Urinary bladder (tissue), 4 donors: ENCODE data around the gene TMC1. TPM values are rescaled to one million over a fixed set of nuclear protein-coding genes. Genes with fewer than 3 reads are reported as not detected.
A peak's percentile ranks its signal among the peaks of the same experiment; 100 is the strongest.
"Not testable (repeated sequence)": the region's sequence is repeated elsewhere in the genome, so short reads cannot be mapped to it uniquely, and the experiment has no call there.

ENCODE experiments used
- DNase-seq: peaks from one replicate; pipeline ENCODE4 v3.0.0-alpha.2; 2015; ENCODE audit errors: extremely low spot score
- H3K27ac ChIP-seq: one replicate; pipeline ENCODE4 v1.5.1; 2013; ENCODE audit warnings: low read depth, mild to moderate bottlenecking, moderate library complexity
- H3K36me3 ChIP-seq: one replicate; pipeline ENCODE4 v1.6.1; 2013; ENCODE audit warnings: mild to moderate bottlenecking, moderate library complexity; ENCODE audit not compliant: insufficient read depth
- H3K4me1 ChIP-seq: one replicate; pipeline ENCODE4 v1.6.1; 2013; ENCODE audit warnings: mild to moderate bottlenecking, moderate library complexity; ENCODE audit not compliant: insufficient read depth
- H3K4me3 ChIP-seq: one replicate; pipeline ENCODE4 v1.5.1; 2013; ENCODE audit warnings: low read depth, low read length
- WGBS: extraction: QIAGEN DNeasy Blood & Tissue Kit; methylation state at CpG from one replicate; pipeline ENCODE4 v1.1.7; 2013; 5-methylcytosine and 5-hydroxymethylcytosine counted together
- polyA plus RNA-seq: library from polyadenylated mRNA; stranded (reverse); fragments of 200-250 nt; gene quantifications from one replicate; pipeline ENCODE4 v1.2.3, GENCODE V29; 2013
- total RNA-seq: library from RNA; depleted of rRNA; stranded (reverse); fragments of >200 nt; gene quantifications from one replicate; pipeline ENCODE4 v1.2.3, GENCODE V29; 2014
- donor health status: healthy with polysubstance abuse.
- donor health status: healthy.

TMC1 gene
- total RNA-seq (1.9 TPM), polyA plus RNA-seq (0.66 TPM)

DNA sequence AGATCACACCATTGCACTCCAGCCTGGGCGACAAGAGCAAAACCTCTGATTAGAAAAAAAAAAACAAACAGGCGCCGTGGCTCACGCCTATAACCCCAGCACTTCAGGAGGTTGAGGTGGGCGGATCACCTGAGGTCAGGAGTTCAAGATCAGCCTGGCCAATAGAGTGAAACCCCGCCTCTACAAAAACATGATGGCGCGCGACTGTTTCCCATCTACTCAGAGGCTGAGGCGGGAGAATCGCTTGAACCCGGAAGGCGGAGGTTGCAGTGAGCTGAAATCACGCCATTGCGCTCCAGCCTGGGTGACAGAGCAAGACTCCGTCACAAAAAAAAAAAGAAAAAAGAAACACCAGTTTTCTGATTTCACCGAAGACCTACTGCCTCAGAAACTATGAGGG lies at the start of gene TMC1:
TSS of gene TMC1 (plus strand) at position 193 of the 400 bp plus-strand sequence. CDS start 127,041 bp downstream, outside the sequence.
- not testable (repeated sequence) for H3K4me1 ChIP-seq, H3K27ac ChIP-seq, H3K4me3 ChIP-seq, H3K36me3 ChIP-seq, DNase-seq
- WGBS = 98% methylated on average over 17 of the region's 17 CpGs

DNA sequence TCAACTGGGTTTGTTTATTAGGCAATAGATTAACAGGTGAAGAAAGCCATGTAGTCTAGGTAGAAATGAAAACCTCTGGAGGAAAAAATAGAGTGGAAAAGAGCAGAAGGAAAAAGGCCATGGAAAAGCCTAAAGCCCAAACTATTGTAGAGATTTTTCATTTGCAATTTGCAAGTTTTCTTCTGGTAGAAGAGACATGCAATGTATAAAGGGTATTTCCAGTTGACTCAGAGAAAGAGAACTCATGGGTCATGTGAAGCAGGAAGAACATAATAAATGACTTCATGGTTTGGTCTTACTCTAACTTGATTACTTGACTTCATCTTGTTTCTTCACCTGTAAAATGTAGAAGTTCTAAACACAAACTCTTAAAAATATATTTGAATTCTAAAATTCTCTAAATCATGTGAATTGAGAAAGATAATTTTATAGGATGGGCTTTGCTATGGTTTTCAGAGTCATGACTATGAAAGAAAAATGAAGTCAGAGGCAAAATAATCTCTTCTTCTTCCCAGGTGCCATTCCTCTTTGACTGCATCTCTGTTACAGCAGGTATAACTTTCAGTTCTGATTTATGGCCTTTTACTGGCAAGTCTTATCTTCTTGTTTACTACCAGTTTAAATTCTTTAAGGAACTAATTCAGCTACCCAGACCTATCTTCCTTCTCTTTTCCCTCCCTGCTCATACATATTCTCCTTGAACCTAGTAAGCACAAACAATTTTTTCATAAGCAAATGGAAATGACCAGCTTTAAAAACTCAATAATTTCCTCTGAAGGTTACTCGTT lies 47.7 kb upstream of the TMC1 start:
- DNase-seq = no peak
- Histone ChIP-seq H3K4me3 (no peak overlapping the region), H3K4me1 (peaks cover 1% of the 10 kb centered on the region), H3K36me3 (no peaks in the 10 kb centered on the region), H3K27ac (no peak overlapping the region)
- 63% methylated on average over 1 of the region's 1 CpG for WGBS

DNA sequence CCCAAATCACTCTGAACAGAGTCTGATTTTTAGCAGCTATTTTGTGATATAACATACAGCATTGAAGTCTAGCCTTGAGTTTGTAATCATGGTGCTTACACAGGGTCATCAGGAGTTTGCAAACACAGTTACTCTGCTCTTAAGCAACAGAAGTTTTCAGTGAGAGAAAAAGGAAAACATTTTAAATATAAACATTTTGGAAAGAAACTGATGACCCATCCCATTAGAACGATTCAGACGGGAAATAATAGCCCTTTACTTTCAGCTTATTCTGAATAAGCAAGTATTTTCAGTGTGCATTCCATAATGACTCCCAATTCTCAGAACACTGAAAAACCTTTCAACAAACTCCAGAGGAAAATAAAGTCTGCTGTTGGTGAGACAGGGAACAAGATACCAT lies 46.7 kb upstream of the TMC1 start:
- Histone ChIP-seq H3K36me3 (no peaks in the 10 kb centered on the region), H3K4me1 (peaks cover 1% of the 10 kb centered on the region), H3K4me3 (no peak overlapping the region), H3K27ac (no peak overlapping the region)
- WGBS = 59% methylated on average over 2 of the region's 2 CpGs
- DNase-seq = no peak

DNA sequence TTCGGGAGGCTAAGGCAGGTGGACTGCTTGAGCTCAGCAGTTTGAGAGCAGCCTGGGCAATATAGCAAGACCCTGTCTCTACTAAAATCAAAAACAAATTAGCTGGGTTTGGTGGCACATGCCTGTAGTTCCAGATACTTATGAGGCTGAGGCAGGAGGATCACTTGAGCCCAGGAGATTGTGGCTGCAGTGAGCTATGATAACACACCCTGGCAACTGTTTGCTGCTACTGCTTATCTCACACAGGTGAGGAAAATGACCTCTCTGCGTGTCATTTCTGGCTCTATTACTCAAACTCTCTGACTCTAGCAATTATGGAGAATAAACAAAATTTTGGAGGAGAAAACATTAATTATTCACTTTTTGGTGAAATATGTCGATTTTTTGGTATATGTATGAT lies 45.3 kb upstream of the TMC1 start:
- no peak overlapping the region for H3K27ac ChIP-seq
- no peaks in the 10 kb centered on the region for H3K36me3 ChIP-seq
- H3K4me1 ChIP-seq = peaks cover 1% of the 10 kb centered on the region
- DNase-seq = no peak
- 93% methylated on average over 3 of the region's 3 CpGs for WGBS
- no peak overlapping the region for H3K4me3 ChIP-seq

DNA sequence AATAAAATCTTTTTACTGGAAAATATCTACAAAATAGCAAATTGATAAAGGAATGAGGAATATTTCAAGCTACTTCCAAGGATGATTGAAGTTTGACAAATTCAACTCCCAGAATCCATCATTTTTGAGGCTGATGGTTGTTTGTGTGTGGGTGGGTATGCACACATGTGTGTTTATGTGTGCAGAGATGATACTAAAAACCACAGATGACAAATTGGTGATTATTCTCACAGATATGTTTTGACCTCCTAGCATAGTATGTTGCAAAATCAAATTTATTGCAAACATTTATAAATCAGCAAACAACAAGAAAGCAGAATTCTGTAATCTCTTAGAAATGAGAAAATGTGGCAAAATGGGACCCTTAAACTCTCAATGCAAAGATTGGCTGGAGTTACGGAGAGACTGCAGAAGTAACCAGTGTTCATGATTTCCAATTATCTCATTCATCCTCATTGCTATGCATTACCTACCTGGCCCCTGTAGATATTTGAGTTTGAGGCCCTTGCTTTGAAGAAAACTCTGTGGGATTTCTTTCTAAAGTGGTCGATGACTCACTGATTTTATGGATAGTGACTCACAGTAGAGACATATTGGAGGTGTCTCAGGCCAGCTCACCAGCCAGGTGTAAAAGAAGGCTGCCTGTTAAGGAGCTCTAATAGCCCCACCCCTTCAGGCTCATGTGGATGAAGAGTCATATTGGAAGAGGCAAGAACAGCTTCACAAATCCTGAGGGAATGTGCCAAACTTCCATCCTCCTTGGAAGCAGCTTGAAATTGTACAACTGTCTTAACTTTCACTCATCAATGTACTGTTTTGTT lies 44.6 kb upstream of the TMC1 start:
- Histone ChIP-seq H3K4me1 (peaks cover 1% of the 10 kb centered on the region), H3K36me3 (no peaks in the 10 kb centered on the region), H3K4me3 (no peak overlapping the region), H3K27ac (no peak overlapping the region)
- 72% methylated on average over 2 of the region's 2 CpGs for WGBS
- DNase-seq = no peak

DNA sequence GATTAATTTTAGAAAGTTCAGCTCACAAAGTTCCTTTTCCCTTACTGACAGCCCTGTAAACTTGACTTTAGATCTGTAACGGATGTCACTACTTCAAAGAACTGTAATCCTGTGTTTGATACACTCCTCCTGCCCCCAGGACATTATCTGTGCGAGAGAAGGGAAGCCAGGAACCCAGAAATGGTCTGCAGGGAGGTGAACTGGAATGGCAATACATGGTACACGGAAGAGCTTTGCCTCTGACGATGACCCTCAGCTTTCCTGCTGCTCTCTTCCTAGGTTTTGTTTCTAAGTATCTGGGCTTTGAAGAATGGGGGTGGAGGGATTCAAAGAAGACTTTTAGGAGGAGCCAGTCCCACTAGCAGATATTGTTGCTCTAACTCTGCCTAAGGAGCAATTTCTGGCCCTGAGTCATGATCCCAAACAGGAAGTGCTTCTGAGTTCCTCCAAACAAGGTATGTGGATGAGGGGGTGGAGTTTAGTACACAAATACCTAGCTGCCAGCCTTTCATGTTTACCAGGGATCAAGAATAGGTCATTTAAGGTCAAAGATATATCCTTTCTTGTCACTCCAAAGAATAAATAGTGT lies 43.4 kb upstream of the TMC1 start:
- Histone ChIP-seq H3K36me3 (no peaks in the 10 kb centered on the region), H3K27ac (peak overlapping the region; percentile 87), H3K4me1 (peaks cover 1% of the 10 kb centered on the region), H3K4me3 (no peak overlapping the region)
- 31% methylated on average over 4 of the region's 4 CpGs for WGBS
- DNase-seq = no peak

DNA sequence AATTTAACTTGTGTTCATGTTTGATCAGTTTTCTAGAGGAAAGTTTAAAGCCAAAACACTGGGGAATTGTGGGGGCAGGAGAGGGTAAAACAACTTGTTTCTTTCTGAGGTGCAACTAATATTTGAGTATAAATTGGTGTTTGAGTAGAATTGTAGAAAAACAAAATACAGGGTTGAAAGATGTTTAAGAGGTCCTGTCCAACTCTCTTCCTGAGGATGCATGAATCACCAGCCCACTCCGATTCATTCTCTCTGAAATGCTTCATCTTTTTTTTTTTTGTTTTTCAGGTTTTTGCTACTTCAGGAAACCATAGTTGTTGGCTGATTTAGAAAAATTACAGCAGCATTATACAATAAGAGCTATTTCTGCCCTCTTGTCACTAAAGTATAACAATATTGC lies 42.4 kb upstream of the TMC1 start:
- H3K4me3 ChIP-seq = no peak overlapping the region
- WGBS = 60% methylated on average over 1 of the region's 1 CpG
- peaks cover 1% of the 10 kb centered on the region for H3K4me1 ChIP-seq
- DNase-seq = no peak
- H3K36me3 ChIP-seq = no peaks in the 10 kb centered on the region
- no peak overlapping the region for H3K27ac ChIP-seq

DNA sequence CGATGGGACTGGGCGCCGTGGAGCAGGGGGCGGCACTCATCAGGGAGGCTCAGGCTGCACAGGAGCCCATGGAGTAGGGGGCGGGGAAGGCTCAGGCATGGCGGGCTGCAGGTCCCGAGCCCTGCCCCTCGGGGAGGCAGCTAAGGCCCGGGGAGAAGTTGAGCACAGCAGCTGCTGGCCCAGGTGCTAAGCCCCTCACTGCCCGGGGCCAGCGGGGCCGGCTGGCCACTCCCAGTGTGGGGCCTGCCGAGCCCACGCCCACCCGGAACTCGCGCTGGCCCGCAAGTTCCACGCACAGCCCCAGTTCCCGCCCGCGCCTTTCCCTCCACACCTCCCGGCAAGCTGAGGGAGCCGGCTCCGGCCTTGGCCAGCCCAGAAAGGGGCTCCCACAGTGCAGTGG lies 41.1 kb upstream of the TMC1 start:
- H3K4me3 ChIP-seq, DNase-seq, H3K27ac ChIP-seq, H3K36me3 ChIP-seq, H3K4me1 ChIP-seq: not testable (repeated sequence)
- WGBS = 96% methylated on average over 25 of the region's 25 CpGs

DNA sequence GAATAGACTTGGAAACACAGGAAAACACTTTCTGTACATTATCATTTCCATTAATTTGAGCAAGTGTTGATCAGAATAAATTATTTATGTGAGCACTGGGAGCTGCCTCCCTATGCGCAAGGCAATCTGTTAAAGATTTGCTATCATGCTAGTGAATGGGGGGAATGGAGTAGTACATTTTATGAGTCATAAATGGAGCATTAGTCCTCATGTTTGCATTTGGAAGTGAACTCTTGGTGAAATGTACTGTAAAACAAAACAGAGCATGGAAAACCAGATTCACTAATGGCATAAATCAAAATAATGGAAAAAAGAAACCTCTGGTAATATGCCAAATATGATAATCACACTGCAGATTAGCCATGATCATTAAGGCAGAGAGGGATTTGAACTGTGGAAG lies 40.5 kb upstream of the TMC1 start:
- Histone ChIP-seq H3K27ac (no peak overlapping the region), H3K36me3 (no peaks in the 10 kb centered on the region), H3K4me1 (no peaks in the 10 kb centered on the region), H3K4me3 (no peak overlapping the region)
- DNase-seq = no peak
- WGBS = 57% methylated on average over 1 of the region's 1 CpG

DNA sequence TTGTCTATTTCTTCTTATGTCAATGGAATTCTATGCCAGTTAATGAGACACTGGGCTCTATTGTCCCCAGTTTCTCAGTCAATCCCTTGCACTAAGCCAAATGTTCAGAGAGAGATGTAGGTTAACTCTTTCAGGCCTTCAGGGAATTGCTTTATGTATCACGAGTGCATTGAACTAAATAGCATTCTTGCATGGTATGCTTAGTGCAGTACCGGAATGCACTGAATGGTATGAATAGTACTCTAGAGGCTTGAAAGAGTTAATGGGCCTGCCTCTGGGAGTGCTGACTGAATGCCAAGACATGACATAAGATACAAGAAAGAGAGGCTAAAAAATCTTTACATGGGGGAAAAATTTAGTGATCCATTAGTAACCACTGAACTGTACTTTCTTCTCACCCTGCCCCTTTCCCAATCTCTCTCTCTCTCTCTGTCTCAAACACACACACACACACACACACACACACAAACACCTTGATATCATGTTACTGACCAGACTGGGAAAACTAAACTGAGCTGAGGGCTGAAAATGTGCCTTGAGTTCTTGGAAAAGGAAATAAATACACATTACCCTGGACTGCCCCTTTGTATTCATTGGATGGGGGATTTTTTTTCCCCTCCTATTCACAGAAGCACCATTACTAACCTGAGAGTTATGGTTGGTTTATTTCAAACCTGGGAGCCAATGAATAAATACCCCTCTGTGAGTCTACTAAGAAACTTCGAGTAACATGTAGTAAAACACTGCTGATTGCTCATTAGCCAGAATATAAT lies 35.4 kb upstream of the TMC1 start:
- no peak overlapping the region for H3K4me3 ChIP-seq
- no peak overlapping the region for H3K27ac ChIP-seq
- no peak for DNase-seq
- no peaks in the 10 kb centered on the region for H3K4me1 ChIP-seq
- H3K36me3 ChIP-seq = no peaks in the 10 kb centered on the region
- 62% methylated on average over 3 of the region's 3 CpGs for WGBS

DNA sequence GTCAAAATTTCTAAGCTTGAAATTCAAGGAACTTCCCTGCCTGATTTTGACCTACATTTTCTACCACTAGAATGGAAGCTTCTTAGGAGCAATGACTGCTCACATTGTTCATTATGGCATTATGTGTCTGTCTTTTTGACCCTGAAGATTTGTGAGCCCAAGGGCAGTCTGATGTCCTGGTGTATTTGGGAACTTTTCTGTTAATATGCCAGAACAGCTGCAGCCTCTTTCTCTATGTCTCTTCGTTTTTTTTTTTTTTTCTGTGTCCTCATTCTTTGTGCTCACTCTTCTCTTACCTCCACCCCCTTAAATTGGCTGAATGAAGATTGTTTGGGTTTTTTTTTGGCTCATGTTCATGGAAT lies 34.8 kb upstream of the TMC1 start:
- H3K4me1 ChIP-seq = no peaks in the 10 kb centered on the region
- H3K36me3 ChIP-seq = no peaks in the 10 kb centered on the region
- 55% methylated on average over 1 of the region's 1 CpG for WGBS
- no peak for DNase-seq
- no peak overlapping the region for H3K27ac ChIP-seq
- no peak overlapping the region for H3K4me3 ChIP-seq

DNA sequence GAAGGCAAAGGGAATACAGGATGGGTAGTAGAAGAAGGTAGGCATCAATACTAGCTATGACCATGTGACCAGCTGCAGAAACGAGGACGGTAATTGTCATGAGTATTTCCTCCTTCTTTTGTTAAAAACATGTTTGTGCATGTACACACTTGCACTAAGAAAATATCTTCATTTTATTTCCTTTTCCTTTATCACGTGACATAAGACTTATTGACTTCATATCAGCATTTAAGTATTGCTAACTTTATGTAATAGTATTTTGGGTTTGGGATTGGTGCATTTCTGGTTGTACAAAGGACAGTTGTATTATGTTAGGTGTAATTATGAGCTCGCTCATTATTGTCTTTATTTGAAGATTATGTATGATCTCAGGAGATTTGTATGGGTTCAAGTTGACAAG lies 33.7 kb upstream of the TMC1 start:
- not testable (repeated sequence) for H3K4me3 ChIP-seq, DNase-seq, H3K27ac ChIP-seq, H3K4me1 ChIP-seq, H3K36me3 ChIP-seq
- 87% methylated on average over 4 of the region's 4 CpGs for WGBS

DNA sequence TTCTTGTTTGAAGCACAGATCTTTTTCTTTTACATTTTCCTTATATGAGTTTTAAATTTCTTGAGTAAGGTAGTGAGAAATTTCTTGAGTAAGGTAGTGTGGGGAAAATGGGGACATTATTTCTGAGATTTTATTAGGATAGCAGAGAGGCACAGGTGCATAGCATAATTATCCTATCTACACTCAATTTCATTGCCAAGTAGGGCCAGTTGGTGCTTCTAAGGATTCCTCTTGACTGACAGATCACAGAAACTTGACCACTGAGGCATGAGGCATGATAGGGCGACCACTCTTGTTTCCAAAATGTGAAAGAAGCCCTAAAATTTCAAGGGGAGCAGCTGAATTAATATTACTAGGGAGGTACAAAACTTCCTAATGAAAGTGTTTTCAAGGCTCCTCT lies 31.4 kb upstream of the TMC1 start:
- DNase-seq = no peak
- Histone ChIP-seq H3K27ac (no peak overlapping the region), H3K4me3 (no peak overlapping the region), H3K4me1 (no peaks in the 10 kb centered on the region), H3K36me3 (no peaks in the 10 kb centered on the region)
- WGBS = 96% methylated on average over 1 of the region's 1 CpG
